Measurements from ENCODE around the gene CAMLG. TPM values are rescaled to one million over a fixed set of nuclear protein-coding genes. Genes with fewer than 3 reads are reported as not detected.

The CAMLG gene
- total and polyA plus RNA-seq, 2 of the 13 experiments (the other 11 are each of a cell fraction or from before 2014, with no cell fraction given) = 14.2 to 19.8 TPM

- FAIRE-seq (no peak), DNase-seq (ENCODE audit: low spot score) (no peak), ATAC-seq (no peak)
- H3K9me3 ChIP-seq (ENCODE audit: low read length) = no peaks in the 10 kb centered on the region
- peaks cover 35% of the 10 kb centered on the region for H3K4me1 ChIP-seq (ENCODE audit: insufficient read depth, low read length)
- H3K79me2 ChIP-seq (ENCODE audit: insufficient read depth, low read length) = peaks cover 22% of the 10 kb centered on the region
- BruUV-seq (replicated peaks) = no TSS peak
- TF ChIP-seq ATM (IDR thresholded peaks at IDR 0.05; ENCODE audit: borderline replicate concordance) (no peak), IKZF4 (CRISPR knock-in tag; IDR thresholded peaks at IDR 0.05; ENCODE audit: borderline replicate concordance, low read depth, not compliant biosample characterization) (no peak), SNAPC2 (CRISPR knock-in tag; IDR thresholded peaks at IDR 0.05) (no peak), ZBTB10 (CRISPR knock-in tag; IDR thresholded peaks at IDR 0.05; ENCODE audit: borderline replicate concordance) (no peak), FOXM1 (CRISPR knock-in tag; IDR thresholded peaks at IDR 0.05) (no peak), ZNF510 (CRISPR knock-in tag; IDR thresholded peaks at IDR 0.05; ENCODE audit: low read depth) (no peak), HIC2 (CRISPR knock-in tag; IDR thresholded peaks at IDR 0.05; ENCODE audit: low read depth) (no peak), ATRX (CRISPR knock-in tag; IDR thresholded peaks at IDR 0.05; ENCODE audit: borderline replicate concordance) (no peak), SYNCRIP (IDR thresholded peaks at IDR 0.05; ENCODE audit: insufficient read depth, low read depth, low read length) (no peak), ZZZ3 (CRISPR knock-in tag; IDR thresholded peaks at IDR 0.05; ENCODE audit: borderline replicate concordance) (no peak), ZBTB14 (CRISPR knock-in tag; IDR thresholded peaks at IDR 0.05) (no peak)
- intact Hi-C loops (cut with micrococcal nuclease; ENCODE audit: unreplicated experiment) = loop anchor here (10.0 kb wide), 1 partner anchor 119 kb away; no protein-coding TSS in a partner anchor
- H3K4me3 ChIP-seq (replicated peaks in 1 of 3; ENCODE audit: insufficient read depth in 1 of 3, low read depth in 2 of 3, low read length in 3 of 3) = no peak overlapping the region
- no peak overlapping the region for H3K4me2 ChIP-seq (ENCODE audit: low read depth, low read length)
- peaks cover 2% of the 10 kb centered on the region; the same call in 1 of the 2 replicates for H4K20me1 ChIP-seq (ENCODE audit: insufficient read depth, low read length)
- CTCF ChIA-PET (ENCODE audit: low intra/inter-chr PET ratio, low total read pairs) = no interaction called here
- POLR2A ChIA-PET = interaction anchor here (0.7 to 1.2 kb wide), 2 partner anchors 22 to 58 kb away, joined by 3 to 4 read pairs; partner anchors contain the start of gene DDX46
- in situ Hi-C loops (cut with HindIII; ENCODE audit: extremely low pct_ligation_motif_present, low pct_unique_long_range_greater_than_20kb) = no loop called here
- H3K9ac ChIP-seq (ENCODE audit: insufficient read depth, low read depth, low read length) = no peak overlapping the region
- no peak overlapping the region for H3K27ac ChIP-seq (ENCODE audit: extremely low read length, insufficient read depth, low read length)
- 27% methylated on average over 2 of the region's 2 CpGs for WGBS (ENCODE audit: low lambda C conversion rate)
- H3K36me3 ChIP-seq (replicated peaks in 1 of 2; ENCODE audit: control insufficient read depth in 1 of 2, insufficient read depth in 2 of 2, low read length in 2 of 2) = peaks cover 0 to 4% of the 10 kb centered on the region in 2 experiments; a peak in 2 of 5 replicates
- H2AFZ ChIP-seq (ENCODE audit: low read length) = no peak overlapping the region
- H3K27me3 ChIP-seq (ENCODE audit: control insufficient read depth in 1 of 2, insufficient read depth in 2 of 2, low read length in 2 of 2) = no peaks in the 10 kb centered on the region; a peak in 1 of 5 replicates
Measured at GRCh38 chr5:134736173-134736812, 2.1 kb upstream of the CAMLG start.
